Endodermal cell (in vitro differentiated cells): Measurements from ENCODE around the gene CDK13. TPM values are rescaled to one million over a fixed set of nuclear protein-coding genes. Genes with fewer than 3 reads are reported as not detected.

Experiments
- DNase-seq: peaks from one replicate; pipeline ENCODE4 v3.0.0-alpha.2; 2017
- H3K27ac ChIP-seq: 2 replicates; pipeline ENCODE4 v1.5.1; 2013; ENCODE audit warnings: mild to moderate bottlenecking, low read depth, low read length, moderate library complexity
- H3K27me3 ChIP-seq: 2 replicates; pipeline ENCODE4 v1.6.1; 2013; ENCODE audit warnings: mild to moderate bottlenecking, low read length, moderate library complexity; ENCODE audit not compliant: insufficient read depth, control insufficient read depth, poor library complexity, severe bottlenecking
- H3K36me3 ChIP-seq: 2 replicates; pipeline ENCODE4 v1.7.0; 2013; ENCODE audit warnings: mild to moderate bottlenecking, low read length, moderate library complexity; ENCODE audit not compliant: control insufficient read depth, insufficient read depth
- H3K4me1 ChIP-seq: one replicate; pipeline ENCODE4 v1.7.0; 2013; ENCODE audit warnings: low read length; ENCODE audit not compliant: control insufficient read depth, insufficient read depth
- H3K4me3 ChIP-seq: 2 replicates; pipeline ENCODE4 v1.5.1; 2013; ENCODE audit warnings: mild to moderate bottlenecking, low read length, moderate library complexity
- H3K9ac ChIP-seq: 2 replicates; pipeline ENCODE4 v1.6.1; 2013; ENCODE audit warnings: mild to moderate bottlenecking, low read length, moderate library complexity; ENCODE audit not compliant: poor library complexity, severe bottlenecking; ENCODE audit errors: extremely low read depth
- H3K9me3 ChIP-seq: 2 replicates; pipeline ENCODE4 v1.6.1; 2013; ENCODE audit warnings: mild to moderate bottlenecking, low read length, moderate library complexity; ENCODE audit not compliant: control insufficient read depth
- H3K27ac Mint-ChIP-seq: 2 replicates; pipeline ENCODE4 v1.8.0; 2020; ENCODE audit warnings: mixed read lengths
- H3K27me3 Mint-ChIP-seq: 2 replicates; pipeline ENCODE4 v1.8.0; 2021; ENCODE audit warnings: mild to moderate bottlenecking, mixed read lengths; ENCODE audit not compliant: insufficient read depth
- H3K36me3 Mint-ChIP-seq: 2 replicates; pipeline ENCODE4 v1.8.0; 2020; ENCODE audit warnings: low read depth, mixed read lengths
- H3K4me1 Mint-ChIP-seq: 2 replicates; pipeline ENCODE4 v1.8.0; 2020; ENCODE audit warnings: mixed read lengths
- H3K4me3 Mint-ChIP-seq: 2 replicates; pipeline ENCODE4 v1.8.0; 2020; ENCODE audit warnings: mild to moderate bottlenecking, moderate library complexity, mixed read lengths
- H3K9me3 Mint-ChIP-seq: 2 replicates; pipeline ENCODE4 v1.8.0; 2020; ENCODE audit warnings: mild to moderate bottlenecking, mixed read lengths
- WGBS, 2 experiments: methylation state at CpG; one replicate each; pipeline versions ENCODE4 v1.1.5 to v1.1.7; 2013; ENCODE audit warnings: missing lambda C conversion rate in 2 of 2, mixed read lengths in 1 of 2; ENCODE audit not compliant: insufficient coverage in 1 of 2, insufficient read length in 1 of 2; 5-methylcytosine and 5-hydroxymethylcytosine counted together
- total RNA-seq, 2 donors: library from RNA; stranded (reverse); fragmentation: NEBNext Ultra II Directional in 1 of 2; extraction: Animal tissue kit (Norgen Biotek cat#: 25700) in 1 of 2; gene quantifications; 2 replicates in 1 of 2; 3 replicates in 1 of 2; pipeline ENCODE4 v1.2.1, GENCODE V29; 2021
- TF ChIP-seq, protein P1 (sequence below): fragments of 200-600 bp; sonication (generic); conservative IDR thresholded peaks from 2 replicates; pipeline ENCODE4 v1.5.0; 2021; ENCODE audit warnings: antibody characterized with exemption, mild to moderate bottlenecking

The CDK13 gene
- total RNA-seq, 2 donors from 2014 or later: 60.8 to 77.7 TPM

DNA sequence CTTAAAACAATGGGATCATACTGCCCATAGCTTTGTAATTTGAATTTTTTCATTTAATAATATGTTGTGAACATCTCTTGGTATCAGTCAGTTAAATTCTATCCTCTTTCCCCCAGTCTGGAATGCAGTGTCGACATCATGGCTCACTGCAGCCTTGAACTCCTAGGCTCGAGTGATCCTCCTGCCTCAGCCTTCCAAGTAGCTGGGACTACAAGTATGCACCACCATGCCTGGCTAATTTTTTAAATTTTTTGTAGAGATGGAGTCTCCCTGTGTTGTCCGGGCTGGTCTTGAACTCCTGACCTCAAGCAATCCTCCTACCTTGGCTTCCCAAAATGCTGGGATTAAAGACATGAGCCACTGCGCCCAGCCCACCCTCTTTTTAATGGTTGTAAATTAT, 149.8 kb downstream of the CDK13 start:
- H3K36me3 Mint-ChIP-seq: peaks cover 7% of the 10 kb centered on the region
- no peaks in the 10 kb centered on the region for H3K9me3 Mint-ChIP-seq
- Histone ChIP-seq H3K4me1 (no peaks in the 10 kb centered on the region), H3K27me3 (no peaks in the 10 kb centered on the region), H3K9me3 (no peaks in the 10 kb centered on the region), H3K9ac (no peak overlapping the region), H3K36me3 (peaks cover 24% of the 10 kb centered on the region), H3K4me3 (no peak overlapping the region), H3K27ac (no peak overlapping the region)
- DNase-seq: no peak
- 86 to 100% methylated on average over 3 to 4 of the region's 4 CpGs for WGBS, 2 experiments
- no peak overlapping the region for H3K27ac Mint-ChIP-seq
- H3K4me1 Mint-ChIP-seq: peaks cover 9% of the 10 kb centered on the region
- TF ChIP-seq, protein P1, sequence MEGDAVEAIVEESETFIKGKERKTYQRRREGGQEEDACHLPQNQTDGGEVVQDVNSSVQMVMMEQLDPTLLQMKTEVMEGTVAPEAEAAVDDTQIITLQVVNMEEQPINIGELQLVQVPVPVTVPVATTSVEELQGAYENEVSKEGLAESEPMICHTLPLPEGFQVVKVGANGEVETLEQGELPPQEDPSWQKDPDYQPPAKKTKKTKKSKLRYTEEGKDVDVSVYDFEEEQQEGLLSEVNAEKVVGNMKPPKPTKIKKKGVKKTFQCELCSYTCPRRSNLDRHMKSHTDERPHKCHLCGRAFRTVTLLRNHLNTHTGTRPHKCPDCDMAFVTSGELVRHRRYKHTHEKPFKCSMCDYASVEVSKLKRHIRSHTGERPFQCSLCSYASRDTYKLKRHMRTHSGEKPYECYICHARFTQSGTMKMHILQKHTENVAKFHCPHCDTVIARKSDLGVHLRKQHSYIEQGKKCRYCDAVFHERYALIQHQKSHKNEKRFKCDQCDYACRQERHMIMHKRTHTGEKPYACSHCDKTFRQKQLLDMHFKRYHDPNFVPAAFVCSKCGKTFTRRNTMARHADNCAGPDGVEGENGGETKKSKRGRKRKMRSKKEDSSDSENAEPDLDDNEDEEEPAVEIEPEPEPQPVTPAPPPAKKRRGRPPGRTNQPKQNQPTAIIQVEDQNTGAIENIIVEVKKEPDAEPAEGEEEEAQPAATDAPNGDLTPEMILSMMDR: no peak
- H3K27me3 Mint-ChIP-seq: no peaks in the 10 kb centered on the region
- no peak overlapping the region for H3K4me3 Mint-ChIP-seq

DNA sequence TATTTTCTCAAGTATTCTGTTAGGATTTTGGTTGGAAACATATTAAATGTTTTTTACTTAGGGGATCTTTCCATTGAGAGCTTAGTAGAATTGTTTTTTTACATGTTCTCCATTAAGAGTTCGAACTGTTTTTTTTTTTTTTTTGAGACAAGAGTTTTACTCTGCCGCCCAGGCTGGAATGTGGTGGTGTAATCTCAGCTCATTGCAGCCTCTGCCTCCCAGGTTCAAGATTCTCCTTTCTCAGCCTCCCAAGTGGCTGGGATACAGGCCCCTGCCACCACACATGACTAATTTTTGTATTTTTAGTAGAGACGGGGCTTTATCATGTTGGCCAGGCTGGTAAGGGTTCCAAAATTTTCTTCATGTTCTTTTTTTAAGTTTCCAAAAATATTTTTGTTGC, 151.1 kb downstream of the CDK13 start:
- no peaks in the 10 kb centered on the region for H3K9me3 Mint-ChIP-seq
- H3K36me3 ChIP-seq: peaks cover 14% of the 10 kb centered on the region
- no peaks in the 10 kb centered on the region for H3K4me1 ChIP-seq
- WGBS, 2 experiments: 87 to 94% methylated on average over 2 to 3 of the region's 3 CpGs
- H3K9me3 ChIP-seq: no peaks in the 10 kb centered on the region
- no peak overlapping the region for H3K27ac Mint-ChIP-seq
- H3K4me3 Mint-ChIP-seq: no peak overlapping the region
- TF ChIP-seq, protein P1: no peak
- no peaks in the 10 kb centered on the region for H3K27me3 Mint-ChIP-seq
- DNase-seq: no peak
- no peak overlapping the region for H3K9ac ChIP-seq
- no peaks in the 10 kb centered on the region for H3K27me3 ChIP-seq
- H3K36me3 Mint-ChIP-seq: peaks cover under 1% of the 10 kb centered on the region
- H3K4me1 Mint-ChIP-seq: peaks cover 3% of the 10 kb centered on the region
- H3K4me3 ChIP-seq: no peak overlapping the region
- no peak overlapping the region for H3K27ac ChIP-seq

DNA sequence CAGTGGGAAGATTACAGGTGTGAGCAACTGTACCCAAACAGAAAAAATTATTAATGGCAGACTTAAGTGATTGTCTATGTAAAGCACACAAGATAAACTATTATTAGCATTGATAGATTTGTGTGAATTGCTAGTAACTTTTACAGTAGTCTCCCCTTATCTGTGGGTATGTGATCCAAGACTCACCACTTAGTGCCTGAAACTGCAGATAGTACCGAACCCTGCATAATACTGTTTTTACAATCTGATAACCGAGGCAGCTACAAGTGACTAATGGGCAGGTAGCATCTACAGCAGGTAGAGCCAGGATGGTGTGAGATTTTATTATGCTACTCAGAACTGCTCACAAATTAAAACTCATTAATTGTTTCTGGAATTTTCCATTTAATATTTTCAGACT, 152.8 kb downstream of the CDK13 start:
- no peaks in the 10 kb centered on the region for H3K9me3 Mint-ChIP-seq
- 100% methylated on average over 2 of the region's 2 CpGs for WGBS, 2 experiments
- H3K4me3 Mint-ChIP-seq: no peak overlapping the region
- Histone ChIP-seq H3K36me3 (peaks cover 1% of the 10 kb centered on the region), H3K27ac (no peak overlapping the region), H3K4me3 (no peak overlapping the region), H3K9ac (no peak overlapping the region), H3K27me3 (no peaks in the 10 kb centered on the region), H3K9me3 (no peaks in the 10 kb centered on the region), H3K4me1 (no peaks in the 10 kb centered on the region)
- TF ChIP-seq, protein P1: no peak
- H3K27me3 Mint-ChIP-seq: no peaks in the 10 kb centered on the region
- no peaks in the 10 kb centered on the region for H3K4me1 Mint-ChIP-seq
- H3K36me3 Mint-ChIP-seq: no peaks in the 10 kb centered on the region
- no peak for DNase-seq
- no peak overlapping the region for H3K27ac Mint-ChIP-seq
